Common myeloid progenitor, CD34-positive (primary cell): ENCODE measurements around the gene CETN1.

ENCODE experiments used
- CTCF ChIA-PET: fragments of 350-600 bp; sonication (Branson Sonifier 250); formaldehyde crosslinking; loops from one replicate; lab custom pipeline; 2021; ENCODE audit warnings: antibody characterized with exemption; lab: Charles Lee
- POLR2A ChIA-PET: fragments of 350-600 bp; sonication (Branson Sonifier 250); formaldehyde crosslinking; loops from one replicate; lab custom pipeline; 2021; ENCODE audit warnings: antibody characterized with exemption; lab: Charles Lee
- DNase-seq, 3 donors: peaks; one replicate each; pipeline versions ENCODE4 v3.0.0 to v3.0.0-alpha.2; 2013
- H3K27ac ChIP-seq, 2 experiments: 1 replicate in 1 of 2; 2 replicates in 1 of 2; pipeline ENCODE4 v1.7.0; 2013; ENCODE audit warnings: inconsistent platforms in 2 of 2, low read length in 2 of 2, mild to moderate bottlenecking in 2 of 2, low read depth in 1 of 2, moderate library complexity in 1 of 2; ENCODE audit not compliant: severe bottlenecking in 2 of 2, insufficient read depth in 1 of 2, poor library complexity in 1 of 2
- H3K27me3 ChIP-seq, 5 experiments: replicated peaks in 2 of 5; 1 replicate in 3 of 5; 2 replicates in 2 of 5; pipeline versions ENCODE4 v1.6.1 to v1.7.0; 2013; ENCODE audit warnings: low read length in 4 of 5, mild to moderate bottlenecking in 2 of 5, moderate library complexity in 2 of 5, inconsistent platforms in 1 of 5; ENCODE audit not compliant: insufficient read depth in 5 of 5, control insufficient read depth in 4 of 5
- H3K36me3 ChIP-seq, 4 experiments: 1 replicate in 2 of 4; 2 replicates in 2 of 4; pipeline versions ENCODE4 v1.6.1 to v1.7.0; 2013; ENCODE audit warnings: low read length in 3 of 4, control low read depth in 1 of 4, mild to moderate bottlenecking in 1 of 4; ENCODE audit not compliant: control insufficient read depth in 4 of 4, insufficient read depth in 4 of 4
- H3K4me1 ChIP-seq, 4 experiments: 1 replicate in 3 of 4; 2 replicates in 1 of 4; pipeline versions ENCODE4 v1.6.1 to v1.7.1; 2013; ENCODE audit warnings: low read length in 3 of 4, mild to moderate bottlenecking in 3 of 4, control low read depth in 1 of 4, inconsistent platforms in 1 of 4, moderate library complexity in 1 of 4; ENCODE audit not compliant: control insufficient read depth in 4 of 4, insufficient read depth in 4 of 4; ENCODE audit errors: control extremely low read depth in 1 of 4
- H3K4me3 ChIP-seq, 7 experiments: 1 replicate in 4 of 7; 2 replicates in 3 of 7; pipeline versions ENCODE4 v1.5.1 to v1.7.0; 2013; ENCODE audit warnings: mild to moderate bottlenecking in 7 of 7, low read length in 6 of 7, moderate library complexity in 6 of 7, inconsistent platforms in 2 of 7, low read depth in 2 of 7, control low read depth in 1 of 7; ENCODE audit not compliant: insufficient read depth in 4 of 7, control insufficient read depth in 1 of 7; ENCODE audit errors: extremely low read depth in 1 of 7
- H3K9me3 ChIP-seq, 5 experiments: 1 replicate in 4 of 5; 2 replicates in 1 of 5; pipeline versions ENCODE4 v1.6.1 to v1.7.1; 2013; ENCODE audit warnings: low read length in 4 of 5, mild to moderate bottlenecking in 2 of 5, inconsistent platforms in 1 of 5, low read depth in 1 of 5, moderate library complexity in 1 of 5; ENCODE audit not compliant: control insufficient read depth in 4 of 5, insufficient read depth in 2 of 5; ENCODE audit errors: control extremely low read depth in 1 of 5
- WGBS: methylation state at CpG from one replicate; pipeline ENCODE4 v1.1.5; 2013; ENCODE audit not compliant: insufficient coverage; 5-methylcytosine and 5-hydroxymethylcytosine counted together

The CETN1 gene

DNA sequence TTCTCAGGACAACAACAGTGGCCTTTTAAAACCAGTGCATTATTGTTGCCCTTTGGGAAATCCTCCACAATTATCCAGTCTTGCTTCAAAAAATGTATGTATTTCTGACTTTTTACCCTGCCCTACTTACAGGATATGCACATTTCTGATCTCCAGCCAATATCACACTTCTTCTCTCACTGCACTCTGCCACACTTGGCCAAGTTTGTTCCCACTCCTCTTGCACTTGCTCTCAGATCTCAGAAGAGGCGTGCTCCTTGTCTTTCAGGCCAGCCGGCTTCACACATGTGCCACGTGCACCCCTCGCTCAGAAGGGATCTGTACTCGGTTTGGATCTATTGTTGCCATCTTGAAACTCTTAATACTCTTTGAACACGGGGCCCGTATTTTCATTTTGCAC is 32.0 kb downstream of the CETN1 start:
- ChIA-PET CTCF (interaction anchor here (4.3 to 6.5 kb wide), 2 partner anchors 14 to 324 kb away, joined by 25 to 48 read pairs; no protein-coding TSS in a partner anchor), POLR2A (no interaction called here)
- WGBS: 91% methylated on average over 7 of the region's 7 CpGs
- H3K4me3 ChIP-seq: no peak overlapping the region
- DNase-seq: no peak
- no peaks in the 10 kb centered on the region for H3K4me1 ChIP-seq
- H3K27me3 ChIP-seq: no peaks in the 10 kb centered on the region
- no peaks in the 10 kb centered on the region for H3K36me3 ChIP-seq
- H3K9me3 ChIP-seq: no peaks in the 10 kb centered on the region
- H3K27ac ChIP-seq: no peak overlapping the region

DNA sequence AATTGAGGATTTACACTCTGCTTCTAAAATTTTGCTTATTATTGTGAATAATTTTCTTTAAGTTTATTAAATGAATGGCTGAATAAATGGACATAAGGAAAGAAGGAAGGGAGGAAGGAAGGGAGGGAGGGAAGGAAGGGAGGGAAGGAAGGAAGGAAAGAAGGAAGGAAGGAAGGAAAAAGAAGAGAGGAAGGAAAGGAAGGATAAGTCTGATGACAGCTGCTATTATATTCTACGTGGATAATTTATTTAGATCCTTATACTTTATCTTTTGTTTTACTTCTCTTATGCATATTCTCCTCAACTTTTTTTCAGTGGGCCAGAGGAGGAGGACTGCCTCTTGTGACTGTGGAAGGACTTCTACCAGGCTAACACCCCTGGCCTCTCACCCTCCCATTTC is 34.0 kb downstream of the CETN1 start:
- Histone ChIP-seq H3K4me1 (no peaks in the 10 kb centered on the region), H3K27me3 (no peaks in the 10 kb centered on the region), H3K27ac (no peak overlapping the region), H3K36me3 (no peaks in the 10 kb centered on the region), H3K9me3 (no peaks in the 10 kb centered on the region), H3K4me3 (no peak overlapping the region)
- DNase-seq: no peak
- WGBS: no CpG with 5 or more reads among the region's 1 CpG
- CTCF ChIA-PET: interaction anchor here (0.6 to 6.5 kb wide), 8 partner anchors 10 to 326 kb away, joined by 3 to 48 read pairs (median 3); partner anchors contain the start of gene COLEC12
- POLR2A ChIA-PET: no interaction called here

DNA sequence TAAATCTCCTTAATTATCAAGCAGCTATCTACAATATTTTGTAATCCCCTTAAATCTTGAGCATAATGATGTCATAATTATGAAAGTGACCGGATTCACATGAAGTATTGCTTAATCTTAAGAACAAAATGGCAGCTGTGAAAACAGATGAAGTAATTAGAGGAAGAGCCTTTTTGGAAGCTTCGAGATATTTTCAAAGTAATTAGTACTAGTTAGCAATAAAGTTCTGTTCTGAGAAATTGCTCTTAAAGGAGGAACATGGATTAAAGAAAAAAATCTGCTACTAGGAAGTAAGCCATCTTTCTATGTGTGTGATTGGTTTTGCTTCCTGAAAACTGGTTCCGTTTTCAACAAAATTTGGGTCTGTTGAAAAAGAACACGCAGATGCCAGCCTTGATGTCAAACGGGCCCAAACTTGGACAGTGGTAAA is 34.9 kb downstream of the CETN1 start:
- WGBS: 67% methylated on average over 4 of the region's 5 CpGs
- Histone ChIP-seq H3K27ac (no peak overlapping the region), H3K36me3 (no peaks in the 10 kb centered on the region), H3K4me1 (no peaks in the 10 kb centered on the region), H3K9me3 (no peaks in the 10 kb centered on the region), H3K4me3 (no peak overlapping the region), H3K27me3 (no peaks in the 10 kb centered on the region)
- ChIA-PET CTCF (interaction anchor here (1.0 to 6.5 kb wide), 18 partner anchors 8 to 333 kb away, joined by 3 to 48 read pairs (median 5); no protein-coding TSS in a partner anchor), POLR2A (no interaction called here)
- DNase-seq: peak in 1 of 3 donors; percentile 8

DNA sequence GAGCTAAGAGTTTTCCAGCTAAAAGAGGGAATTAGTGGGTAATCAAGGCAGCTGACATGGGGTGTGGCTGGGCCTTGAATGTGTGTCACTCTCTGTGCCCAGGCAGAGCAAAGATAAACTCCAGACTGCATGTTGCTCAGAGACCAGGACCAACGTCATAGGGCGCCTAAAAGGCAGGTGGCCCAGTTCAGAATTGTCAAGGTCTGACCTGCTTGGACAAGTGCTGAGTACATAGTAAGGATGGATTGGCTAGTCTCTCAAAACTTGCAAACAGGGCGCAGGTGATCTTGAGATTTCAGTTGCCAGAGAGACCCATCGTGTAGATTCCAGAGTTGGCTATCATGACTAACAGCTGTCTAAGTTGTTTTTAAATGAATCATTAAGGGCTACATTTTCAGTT is 35.6 kb downstream of the CETN1 start:
- DNase-seq: no peak
- H3K4me3 ChIP-seq: no peak overlapping the region
- CTCF ChIA-PET: interaction anchor here (0.6 to 6.5 kb wide), 27 partner anchors 9 to 403 kb away, joined by 3 to 48 read pairs (median 4); no protein-coding TSS in a partner anchor

DNA sequence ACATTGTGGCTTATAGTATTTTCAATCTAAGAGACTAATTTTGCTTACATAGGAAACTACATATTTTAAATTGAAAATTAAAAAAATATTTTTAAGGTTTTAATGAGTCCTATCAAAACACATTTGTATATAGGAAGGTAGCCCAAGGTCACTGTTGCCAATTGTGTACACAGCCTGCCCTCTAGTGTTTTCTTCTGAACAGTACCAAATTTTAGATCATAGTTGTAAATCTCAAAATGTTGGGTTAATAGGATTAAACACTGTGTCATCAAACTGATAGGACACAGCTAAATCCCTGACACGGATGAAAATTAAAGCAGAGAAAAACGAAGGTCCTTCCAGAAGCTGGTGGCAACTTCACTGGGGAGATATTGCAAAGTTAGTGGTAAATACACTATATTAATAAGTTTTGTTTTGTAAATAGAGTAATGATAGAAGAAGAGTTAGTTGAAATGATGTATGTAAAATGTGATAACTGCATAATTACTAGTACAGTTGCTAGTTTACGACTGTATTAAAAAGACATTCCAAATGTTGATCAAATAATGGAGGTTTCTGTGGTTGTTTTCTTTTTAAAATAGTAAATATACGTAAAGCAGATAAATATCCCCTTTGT is 36.3 kb downstream of the CETN1 start:
- DNase-seq: peak; percentile 59 to 76 (median 67)
- H3K9me3 ChIP-seq: no peaks in the 10 kb centered on the region
- CTCF ChIA-PET: interaction anchor here (0.5 to 6.5 kb wide), 18 partner anchors 9 to 358 kb away, joined by 3 to 48 read pairs (median 4); no protein-coding TSS in a partner anchor
- no peaks in the 10 kb centered on the region for H3K27me3 ChIP-seq
- H3K4me1 ChIP-seq: no peaks in the 10 kb centered on the region
- H3K36me3 ChIP-seq: no peaks in the 10 kb centered on the region
- POLR2A ChIA-PET: no interaction called here
- no peak overlapping the region for H3K4me3 ChIP-seq
- no peak overlapping the region for H3K27ac ChIP-seq
- 100% methylated on average over 1 of the region's 4 CpGs for WGBS

More for the DNA sequence above, 35.6 kb downstream of the CETN1 start:
- H3K9me3 ChIP-seq: no peaks in the 10 kb centered on the region
- H3K27ac ChIP-seq: no peak overlapping the region
- WGBS: 78% methylated on average over 4 of the region's 4 CpGs
- no peaks in the 10 kb centered on the region for H3K4me1 ChIP-seq
- no peaks in the 10 kb centered on the region for H3K36me3 ChIP-seq
- no peaks in the 10 kb centered on the region for H3K27me3 ChIP-seq
- POLR2A ChIA-PET: no interaction called here

DNA sequence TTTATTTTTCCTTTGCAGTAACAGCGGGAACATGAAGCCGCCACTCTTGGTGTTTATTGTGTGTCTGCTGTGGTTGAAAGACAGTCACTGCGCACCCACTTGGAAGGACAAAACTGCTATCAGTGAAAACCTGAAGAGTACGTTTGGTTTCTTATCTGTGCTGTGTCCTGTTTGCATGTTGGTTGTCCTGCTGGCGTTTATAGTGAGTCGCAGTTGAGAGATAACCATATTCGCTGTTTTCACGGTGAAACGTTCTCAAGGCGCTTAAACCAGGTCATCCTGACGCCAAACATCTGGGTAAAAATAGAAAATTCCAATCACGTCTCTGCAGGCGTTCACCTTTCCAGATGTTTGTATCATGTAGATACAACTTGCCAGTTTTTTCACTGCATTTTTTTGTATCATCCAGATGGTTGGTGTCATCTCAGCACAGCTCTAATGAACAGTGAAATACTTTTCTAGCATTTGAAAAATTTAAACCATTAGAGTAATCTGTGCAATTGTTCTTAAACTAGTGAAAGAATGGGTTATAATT is 37.9 kb downstream of the CETN1 start:
- no peaks in the 10 kb centered on the region for H3K27me3 ChIP-seq
- no peak overlapping the region for H3K27ac ChIP-seq
- 97% methylated on average over 13 of the region's 13 CpGs for WGBS
- CTCF ChIA-PET: interaction anchor here (0.6 to 1.8 kb wide), 13 partner anchors 11 to 407 kb away, joined by 3 to 8 read pairs (median 3); partner anchors contain the start of gene THOC1
- POLR2A ChIA-PET: interaction anchor here (0.6 kb wide), 1 partner anchor 334 kb away, joined by 4 read pairs; no protein-coding TSS in a partner anchor
- DNase-seq: peak in 1 of 3 donors; percentile 79
- no peak overlapping the region for H3K4me3 ChIP-seq
- no peaks in the 10 kb centered on the region for H3K36me3 ChIP-seq
- H3K9me3 ChIP-seq: no peaks in the 10 kb centered on the region
- no peaks in the 10 kb centered on the region for H3K4me1 ChIP-seq

DNA sequence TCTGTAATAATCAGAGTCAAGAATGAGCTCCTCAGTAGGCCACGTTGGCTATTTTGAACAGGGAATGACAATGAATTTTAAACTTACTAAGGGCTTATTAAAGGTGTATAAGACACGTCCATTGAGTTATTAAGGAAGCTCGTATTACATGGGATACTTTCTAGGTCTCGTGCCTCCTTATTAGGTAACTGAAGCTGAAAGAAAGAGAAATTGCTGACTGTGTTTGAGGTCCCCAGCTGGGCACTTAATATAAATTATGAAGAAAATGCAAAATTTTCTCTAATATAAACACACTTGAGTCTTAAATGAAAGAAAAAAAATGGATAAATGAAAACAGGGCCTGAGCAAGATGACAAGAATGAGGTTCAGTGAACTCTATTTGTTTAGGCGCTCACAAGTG is 38.4 kb downstream of the CETN1 start:
- no peak overlapping the region for H3K4me3 ChIP-seq
- DNase-seq: no peak
- H3K27me3 ChIP-seq: no peaks in the 10 kb centered on the region
- ChIA-PET POLR2A (no interaction called here), CTCF (interaction anchor here (0.8 to 1.8 kb wide), 9 partner anchors 13 to 408 kb away, joined by 3 to 8 read pairs (median 3); partner anchors contain the start of gene THOC1)
- 94% methylated on average over 2 of the region's 5 CpGs for WGBS
- no peaks in the 10 kb centered on the region for H3K4me1 ChIP-seq
- no peaks in the 10 kb centered on the region for H3K36me3 ChIP-seq
- no peaks in the 10 kb centered on the region for H3K9me3 ChIP-seq
- H3K27ac ChIP-seq: no peak overlapping the region
